ENCODE measurements around the gene C4orf36. TPM values are rescaled to one million over a fixed set of nuclear protein-coding genes. Genes with fewer than 3 reads are reported as not detected.

The C4orf36 gene
- polyA plus RNA-seq, 4 donors: 0.46 to 4.0 (median 0.54) TPM; not detected in 1

- H3K27ac ChIP-seq (ENCODE audit: low read depth in 1 of 3, low read length in 2 of 3): peak overlapping the region in 1 of 3 donors; percentile 67
- DNase-seq (no peak), FAIRE-seq (no peak)
- 7 to 31% (median 10%) methylated on average over 2 of the region's 2 CpGs for whole genome bisulfite sequencing, 3 donors
- H3K4me1 ChIP-seq (ENCODE audit: control insufficient read depth in 3 of 3, insufficient read depth in 2 of 3, low read depth in 1 of 3, low read length in 2 of 3): peaks cover 0 to 2% (median 0%) of the 10 kb centered on the region in 3 donors
- peaks cover 0 to 3% (median 0%) of the 10 kb centered on the region in 3 donors for H3K36me3 ChIP-seq (ENCODE audit: control insufficient read depth in 3 of 3, insufficient read depth in 2 of 3, low read depth in 1 of 3, low read length in 3 of 3)
- H3K27me3 ChIP-seq (ENCODE audit: control insufficient read depth in 3 of 3, insufficient read depth in 3 of 3, low read length in 3 of 3): no peaks in the 10 kb centered on the region
- no peak overlapping the region for H3K4me3 ChIP-seq (ENCODE audit: low read depth in 1 of 3, low read length in 3 of 3)
- H3K9me3 ChIP-seq (ENCODE audit: control insufficient read depth in 2 of 2, insufficient read depth in 1 of 2, low read depth in 1 of 2, low read length in 1 of 2): no peaks in the 10 kb centered on the region
Measured at GRCh38 chr4:86908251-86908657, 16.0 kb upstream of the C4orf36 start.

- Histone ChIP-seq H3K4me1 (ENCODE audit: control insufficient read depth in 3 of 3, insufficient read depth in 2 of 3, low read depth in 1 of 3, low read length in 2 of 3) (no peaks in the 10 kb centered on the region), H3K9me3 (ENCODE audit: control insufficient read depth in 2 of 2, insufficient read depth in 1 of 2, low read depth in 1 of 2, low read length in 1 of 2) (peaks cover 0 to 5% of the 10 kb centered on the region in 2 donors), H3K4me3 (ENCODE audit: low read depth in 1 of 3, low read length in 3 of 3) (no peak overlapping the region), H3K36me3 (ENCODE audit: control insufficient read depth in 3 of 3, insufficient read depth in 2 of 3, low read depth in 1 of 3, low read length in 3 of 3) (no peaks in the 10 kb centered on the region), H3K27ac (ENCODE audit: low read depth in 1 of 3, low read length in 2 of 3) (no peak overlapping the region), H3K27me3 (ENCODE audit: control insufficient read depth in 3 of 3, insufficient read depth in 3 of 3, low read length in 3 of 3) (no peaks in the 10 kb centered on the region)
- WGBS, 3 donors: 80 to 90% (median 83%) methylated on average over 3 of the region's 3 CpGs
- FAIRE-seq (no peak), DNase-seq (peak in 1 of 2 donors; percentile 16)
Measured at GRCh38 chr4:86901864-86902263, 9.6 kb upstream of the C4orf36 start.

GRCh38 chr4:86898562-86898961 lies 6.3 kb upstream of the C4orf36 start:
- Histone ChIP-seq H3K27ac (ENCODE audit: low read depth in 1 of 3, low read length in 2 of 3) (no peak overlapping the region), H3K4me1 (ENCODE audit: control insufficient read depth in 3 of 3, insufficient read depth in 2 of 3, low read depth in 1 of 3, low read length in 2 of 3) (no peaks in the 10 kb centered on the region), H3K4me3 (ENCODE audit: low read depth in 1 of 3, low read length in 3 of 3) (no peak overlapping the region), H3K36me3 (ENCODE audit: control insufficient read depth in 3 of 3, insufficient read depth in 2 of 3, low read depth in 1 of 3, low read length in 3 of 3) (no peaks in the 10 kb centered on the region), H3K9me3 (ENCODE audit: control insufficient read depth in 2 of 2, insufficient read depth in 1 of 2, low read depth in 1 of 2, low read length in 1 of 2) (peaks cover 0 to 5% of the 10 kb centered on the region in 2 donors), H3K27me3 (ENCODE audit: control insufficient read depth in 3 of 3, insufficient read depth in 3 of 3, low read length in 3 of 3) (no peaks in the 10 kb centered on the region)
- 84 to 91% (median 91%) methylated on average over 4 of the region's 4 CpGs for WGBS, 3 donors
- DNase-seq (no peak), FAIRE-seq (no peak)

- Histone ChIP-seq H3K9me3 (ENCODE audit: control insufficient read depth in 2 of 2, insufficient read depth in 1 of 2, low read depth in 1 of 2, low read length in 1 of 2) (no peaks in the 10 kb centered on the region), H3K4me1 (ENCODE audit: control insufficient read depth in 3 of 3, insufficient read depth in 2 of 3, low read depth in 1 of 3, low read length in 2 of 3) (no peaks in the 10 kb centered on the region), H3K27me3 (ENCODE audit: control insufficient read depth in 3 of 3, insufficient read depth in 3 of 3, low read length in 3 of 3) (no peaks in the 10 kb centered on the region), H3K4me3 (ENCODE audit: low read depth in 1 of 3, low read length in 3 of 3) (no peak overlapping the region), H3K36me3 (ENCODE audit: control insufficient read depth in 3 of 3, insufficient read depth in 2 of 3, low read depth in 1 of 3, low read length in 3 of 3) (no peaks in the 10 kb centered on the region), H3K27ac (ENCODE audit: low read depth in 1 of 3, low read length in 2 of 3) (no peak overlapping the region)
- DNase-seq: no peak
- no peak for FAIRE-seq
- 67 to 71% (median 70%) methylated on average over 4 of the region's 4 CpGs for WGBS, 3 donors
Measured at GRCh38 chr4:86896596-86896995, 4.4 kb upstream of the C4orf36 start.

GRCh38 chr4:86895692-86896488 lies 3.7 kb upstream of the C4orf36 start:
- no peaks in the 10 kb centered on the region for H3K27me3 ChIP-seq (ENCODE audit: control insufficient read depth in 3 of 3, insufficient read depth in 3 of 3, low read length in 3 of 3)
- WGBS, 3 donors: 76 to 80% (median 76%) methylated on average over 6 of the region's 6 CpGs
- no peaks in the 10 kb centered on the region for H3K36me3 ChIP-seq (ENCODE audit: control insufficient read depth in 3 of 3, insufficient read depth in 2 of 3, low read depth in 1 of 3, low read length in 3 of 3)
- no peaks in the 10 kb centered on the region for H3K4me1 ChIP-seq (ENCODE audit: control insufficient read depth in 3 of 3, insufficient read depth in 2 of 3, low read depth in 1 of 3, low read length in 2 of 3)
- FAIRE-seq: no peak
- DNase-seq: peak; percentile 73 to 75
- H3K9me3 ChIP-seq (ENCODE audit: control insufficient read depth in 2 of 2, insufficient read depth in 1 of 2, low read depth in 1 of 2, low read length in 1 of 2): no peaks in the 10 kb centered on the region
- H3K27ac ChIP-seq (ENCODE audit: low read depth in 1 of 3, low read length in 2 of 3): no peak overlapping the region
- H3K4me3 ChIP-seq (ENCODE audit: low read depth in 1 of 3, low read length in 3 of 3): no peak overlapping the region

- no peaks in the 10 kb centered on the region for H3K36me3 ChIP-seq (ENCODE audit: control insufficient read depth in 3 of 3, insufficient read depth in 2 of 3, low read depth in 1 of 3, low read length in 3 of 3)
- no peak overlapping the region for H3K4me3 ChIP-seq (ENCODE audit: low read depth in 1 of 3, low read length in 3 of 3)
- DNase-seq: peak in 1 of 2 donors; percentile 10
- no peak for FAIRE-seq
- no peaks in the 10 kb centered on the region for H3K4me1 ChIP-seq (ENCODE audit: control insufficient read depth in 3 of 3, insufficient read depth in 2 of 3, low read depth in 1 of 3, low read length in 2 of 3)
- H3K27ac ChIP-seq (ENCODE audit: low read depth in 1 of 3, low read length in 2 of 3): no peak overlapping the region
- H3K27me3 ChIP-seq (ENCODE audit: control insufficient read depth in 3 of 3, insufficient read depth in 3 of 3, low read length in 3 of 3): no peaks in the 10 kb centered on the region
- no peaks in the 10 kb centered on the region for H3K9me3 ChIP-seq (ENCODE audit: control insufficient read depth in 2 of 2, insufficient read depth in 1 of 2, low read depth in 1 of 2, low read length in 1 of 2)
Measured at GRCh38 chr4:86894455-86894854, 2.2 kb upstream of the C4orf36 start.

GRCh38 chr4:86893136-86893535 lies 914 bp upstream of the C4orf36 start:
- no peaks in the 10 kb centered on the region for H3K36me3 ChIP-seq (ENCODE audit: control insufficient read depth in 3 of 3, insufficient read depth in 2 of 3, low read depth in 1 of 3, low read length in 3 of 3)
- WGBS, 3 donors: 85 to 91% (median 89%) methylated on average over 19 of the region's 19 CpGs
- no peaks in the 10 kb centered on the region for H3K9me3 ChIP-seq (ENCODE audit: control insufficient read depth in 2 of 2, insufficient read depth in 1 of 2, low read depth in 1 of 2, low read length in 1 of 2)
- DNase-seq (no peak), FAIRE-seq (no peak)
- H3K4me3 ChIP-seq (ENCODE audit: low read depth in 1 of 3, low read length in 3 of 3): no peak overlapping the region
- no peak overlapping the region for H3K27ac ChIP-seq (ENCODE audit: low read depth in 1 of 3, low read length in 2 of 3)
- H3K4me1 ChIP-seq (ENCODE audit: control insufficient read depth in 3 of 3, insufficient read depth in 2 of 3, low read depth in 1 of 3, low read length in 2 of 3): no peaks in the 10 kb centered on the region
- no peaks in the 10 kb centered on the region for H3K27me3 ChIP-seq (ENCODE audit: control insufficient read depth in 3 of 3, insufficient read depth in 3 of 3, low read length in 3 of 3)

- Histone ChIP-seq H3K27me3 (ENCODE audit: control insufficient read depth in 3 of 3, insufficient read depth in 3 of 3, low read length in 3 of 3) (no peaks in the 10 kb centered on the region), H3K27ac (ENCODE audit: low read depth in 1 of 3, low read length in 2 of 3) (no peak overlapping the region), H3K4me1 (ENCODE audit: control insufficient read depth in 3 of 3, insufficient read depth in 2 of 3, low read depth in 1 of 3, low read length in 2 of 3) (no peaks in the 10 kb centered on the region), H3K36me3 (ENCODE audit: control insufficient read depth in 3 of 3, insufficient read depth in 2 of 3, low read depth in 1 of 3, low read length in 3 of 3) (no peaks in the 10 kb centered on the region), H3K9me3 (ENCODE audit: control insufficient read depth in 2 of 2, insufficient read depth in 1 of 2, low read depth in 1 of 2, low read length in 1 of 2) (no peaks in the 10 kb centered on the region), H3K4me3 (ENCODE audit: low read depth in 1 of 3, low read length in 3 of 3) (peak overlapping the region in 2 of 3 donors; percentile 66 to 67)
- DNase-seq: no peak
- 11 to 14% (median 14%) methylated on average over 13 of the region's 13 CpGs for WGBS, 3 donors
- no peak for FAIRE-seq
Measured at GRCh38 chr4:86892636-86892960, 376 bp upstream of the C4orf36 start.

- DNase-seq (peak in 1 of 2 donors; percentile 9), FAIRE-seq (no peak)
- Histone ChIP-seq H3K4me1 (ENCODE audit: control insufficient read depth in 3 of 3, insufficient read depth in 2 of 3, low read depth in 1 of 3, low read length in 2 of 3) (no peaks in the 10 kb centered on the region), H3K36me3 (ENCODE audit: control insufficient read depth in 3 of 3, insufficient read depth in 2 of 3, low read depth in 1 of 3, low read length in 3 of 3) (no peaks in the 10 kb centered on the region), H3K27me3 (ENCODE audit: control insufficient read depth in 3 of 3, insufficient read depth in 3 of 3, low read length in 3 of 3) (no peaks in the 10 kb centered on the region), H3K9me3 (ENCODE audit: control insufficient read depth in 2 of 2, insufficient read depth in 1 of 2, low read depth in 1 of 2, low read length in 1 of 2) (no peaks in the 10 kb centered on the region), H3K27ac (ENCODE audit: low read depth in 1 of 3, low read length in 2 of 3) (no peak overlapping the region), H3K4me3 (ENCODE audit: low read depth in 1 of 3, low read length in 3 of 3) (no peak overlapping the region)
- 21 to 65% (median 36%) methylated on average over 7 of the region's 7 CpGs for WGBS, 3 donors
Measured at GRCh38 chr4:86890790-86891189, 1.4 kb downstream of the C4orf36 start.
